ENCODE measurements around the gene RIT2.
"Not testable (repeated sequence)": the region's sequence is repeated elsewhere in the genome, so short reads cannot be mapped to it uniquely, and the experiment has no call there.

Gene RIT2

DNA sequence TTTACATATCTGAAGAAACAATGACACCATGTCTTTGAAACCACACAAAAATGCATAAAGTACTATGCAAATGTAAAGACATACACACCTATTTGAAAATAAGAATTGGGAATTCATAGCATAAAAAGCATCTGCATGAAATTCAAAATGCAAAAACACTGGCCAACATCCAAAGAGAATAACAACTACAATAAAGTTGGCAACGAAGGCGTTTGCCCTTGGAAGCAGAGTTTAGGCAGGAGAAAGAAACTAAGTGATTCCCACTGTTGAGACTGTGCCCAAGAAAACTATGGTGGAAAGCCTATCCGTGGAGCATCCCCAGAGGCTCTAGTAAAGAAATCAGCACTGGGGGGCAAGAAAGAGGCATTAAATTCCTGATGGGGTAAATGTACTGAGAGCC lies 292.8 kb downstream of the RIT2 start:
- no peak for FAIRE-seq

DNA sequence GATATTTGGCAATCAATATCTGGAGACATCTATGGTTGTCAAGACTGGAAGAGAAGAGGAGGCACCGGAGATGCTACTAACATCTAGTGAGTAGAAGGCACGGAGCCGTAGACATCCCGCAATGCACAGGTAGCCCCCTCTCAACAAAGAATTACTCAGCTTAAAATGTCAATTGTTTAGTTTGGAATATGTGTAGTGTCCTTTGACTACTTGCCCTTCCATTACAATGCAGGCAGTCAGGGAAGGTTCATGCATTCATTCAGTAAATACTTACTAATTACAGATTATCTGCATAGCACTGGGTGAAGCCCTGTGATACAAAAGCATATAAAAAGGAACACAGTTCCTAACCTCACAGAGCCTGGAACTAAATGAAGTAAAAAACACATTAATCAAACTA lies 294.0 kb downstream of the RIT2 start:
- FAIRE-seq = no peak

DNA sequence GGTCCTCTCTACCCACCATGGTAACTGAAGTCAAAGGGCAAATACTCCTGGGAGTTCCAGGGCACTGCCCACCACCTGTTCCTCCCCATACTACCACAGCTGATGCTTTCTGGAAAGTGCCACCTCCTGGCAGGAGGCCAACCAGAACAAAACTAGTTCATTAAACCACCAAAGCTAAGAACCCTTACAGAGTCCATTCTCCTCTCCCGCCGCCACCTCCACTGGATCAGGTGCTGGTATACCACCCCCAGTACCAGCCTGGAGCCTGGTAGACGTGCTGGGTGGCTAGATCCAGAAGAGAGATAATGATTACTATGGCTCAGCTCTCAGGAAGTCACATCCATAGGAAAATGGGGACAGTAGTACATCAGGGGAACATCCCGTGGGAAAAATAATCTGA lies 300.9 kb downstream of the RIT2 start:
- FAIRE-seq = no peak

DNA sequence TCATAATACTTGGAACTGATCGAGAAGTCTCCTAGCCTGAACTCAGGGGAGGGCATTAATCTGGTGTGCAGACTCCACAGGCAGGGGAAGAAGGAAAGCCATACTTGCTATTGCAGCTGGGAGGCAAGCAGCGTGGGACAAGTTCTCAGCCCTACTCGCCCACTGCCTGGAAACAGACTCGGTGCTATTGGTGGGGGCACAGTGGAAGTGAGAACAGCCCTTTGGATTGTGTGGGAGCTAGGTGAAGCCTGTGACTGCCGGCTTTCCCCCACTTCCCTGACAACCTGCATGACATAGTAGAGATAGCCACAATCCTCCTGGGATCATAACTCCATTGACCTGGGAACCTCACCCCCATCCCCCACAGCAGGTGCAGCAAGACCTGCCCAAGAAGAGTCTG lies 301.3 kb downstream of the RIT2 start:
- FAIRE-seq = no peak

DNA sequence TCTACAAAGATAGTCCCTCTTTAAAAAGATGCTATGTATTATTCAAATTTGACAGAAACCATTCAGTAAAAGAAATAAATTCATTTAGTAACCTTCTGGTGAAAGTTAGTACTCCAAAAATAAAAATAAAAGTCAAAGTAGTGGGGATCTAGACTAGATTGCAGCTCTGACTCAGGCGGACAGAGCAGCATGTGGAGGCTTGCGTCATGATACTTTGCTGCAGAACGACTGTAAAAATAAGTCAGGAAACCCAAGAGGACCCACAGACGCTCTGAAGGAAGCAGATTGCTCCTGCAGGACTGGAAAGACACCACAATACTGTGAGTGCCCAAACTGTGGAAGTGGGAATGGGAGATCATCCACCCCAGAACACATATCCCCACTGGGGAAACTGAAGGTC lies 301.9 kb downstream of the RIT2 start:
- FAIRE-seq = no peak

DNA sequence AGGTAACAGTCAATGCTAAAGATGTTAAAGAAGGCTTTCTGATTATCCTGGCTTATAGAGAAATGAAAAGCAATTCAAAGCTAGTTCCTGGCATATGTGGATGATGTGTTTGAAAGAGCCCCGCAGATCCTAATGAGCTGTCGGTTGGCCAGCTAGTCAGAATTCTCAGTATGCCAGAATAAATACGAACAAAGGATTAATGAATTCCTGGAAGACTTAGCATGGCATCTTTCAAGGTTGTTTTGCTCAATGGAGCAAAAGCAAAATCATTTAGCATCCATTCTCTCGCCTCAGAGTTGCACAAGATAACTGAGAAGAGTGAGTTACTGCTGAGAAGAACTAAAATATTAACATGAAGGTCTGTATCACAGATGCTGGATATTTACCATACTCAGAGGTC lies 307.6 kb downstream of the RIT2 start:
- no peak for FAIRE-seq

DNA sequence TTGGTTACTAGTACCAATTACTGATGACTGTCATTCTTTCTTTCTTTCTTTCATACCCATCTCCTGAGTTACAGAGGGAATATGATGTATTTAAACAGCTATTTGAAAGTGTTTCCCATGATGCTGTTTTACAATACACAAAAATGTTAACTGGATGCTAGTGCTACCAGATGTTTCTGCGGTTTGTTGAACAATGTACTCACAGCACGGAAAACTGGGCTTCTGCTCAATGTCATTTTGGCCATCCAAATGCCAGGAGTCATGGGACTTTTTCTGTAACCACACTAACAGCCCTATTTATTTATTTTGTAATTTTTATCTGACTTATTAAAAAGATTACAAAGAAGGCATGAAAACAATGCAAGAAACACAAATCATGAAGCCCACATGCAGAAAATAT lies 313.8 kb downstream of the RIT2 start:
- FAIRE-seq = no peak

DNA sequence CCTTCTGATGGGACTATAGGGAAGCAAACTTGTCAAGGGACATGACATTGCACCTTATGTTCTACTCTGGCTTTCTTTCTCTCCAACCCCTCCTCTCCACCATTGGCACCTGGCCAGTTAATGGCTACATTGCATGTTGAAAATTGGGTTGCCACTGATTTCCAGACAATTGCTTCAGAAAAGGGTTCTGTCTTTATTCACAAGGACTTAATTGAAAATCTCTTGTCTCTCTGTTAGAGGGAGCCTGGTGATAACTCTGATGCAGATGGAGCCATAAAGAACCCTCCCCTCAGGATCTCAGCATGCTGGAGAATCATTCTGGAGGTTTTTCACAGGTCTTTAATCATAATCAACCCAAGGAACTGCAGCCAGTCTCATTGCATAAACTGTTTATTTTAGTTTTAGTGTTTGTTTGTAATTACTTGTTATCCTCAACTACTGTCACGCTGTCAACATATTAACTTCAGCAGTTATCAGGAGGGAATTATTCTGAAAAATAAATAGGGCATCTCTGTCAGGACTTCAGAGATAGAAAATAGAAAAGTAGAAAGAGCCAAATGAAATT lies 316.8 kb downstream of the RIT2 start:
- no peak for FAIRE-seq

DNA sequence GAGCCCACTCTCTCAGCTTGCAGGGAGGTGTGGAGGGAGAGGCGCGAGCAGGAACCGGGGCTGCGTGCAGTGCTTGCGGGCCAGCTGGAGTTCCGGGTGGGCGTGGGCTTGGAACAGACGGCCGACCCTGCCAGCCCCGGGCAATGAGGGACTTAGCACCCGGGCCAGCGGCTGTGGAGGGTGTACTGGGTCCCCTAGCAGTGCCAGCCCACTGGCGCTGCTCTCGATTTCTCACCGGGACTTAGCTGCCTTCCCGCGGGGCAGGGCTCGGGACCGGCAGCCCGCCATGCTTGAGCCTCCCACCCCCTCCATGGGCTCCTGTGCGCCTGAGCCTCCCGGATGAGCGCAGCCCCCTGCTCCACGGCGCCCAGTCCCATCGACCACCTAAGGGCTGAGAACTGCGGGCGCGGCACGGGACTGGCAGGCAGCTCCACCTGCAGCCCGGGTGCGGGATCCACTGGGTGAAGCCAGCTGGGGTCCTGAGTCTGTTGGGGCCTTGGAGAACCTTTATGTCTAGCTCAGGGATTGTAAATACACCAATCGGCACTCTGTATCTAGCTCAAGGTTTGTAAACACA lies 320.2 kb downstream of the RIT2 start:
- FAIRE-seq = not testable (repeated sequence)

DNA sequence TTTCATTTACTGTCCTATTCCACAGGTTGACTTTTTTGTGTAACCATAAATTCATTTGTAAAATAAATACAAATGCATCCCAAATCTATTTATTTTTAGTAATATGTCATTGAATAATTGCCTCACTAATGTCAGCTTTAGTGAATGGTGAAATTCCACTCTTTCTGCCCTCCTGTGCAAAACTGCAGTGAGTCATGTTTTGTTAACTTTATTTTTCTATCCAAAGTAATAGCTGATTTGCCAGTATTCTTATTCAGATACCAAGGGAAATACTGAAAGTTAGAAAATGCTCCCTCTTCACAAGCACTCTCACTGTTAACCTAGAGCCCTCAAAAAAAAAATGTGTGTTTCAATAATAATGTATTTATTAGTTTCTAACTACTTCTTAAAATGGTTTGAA lies 322.8 kb downstream of the RIT2 start:
- no peak for FAIRE-seq

DNA sequence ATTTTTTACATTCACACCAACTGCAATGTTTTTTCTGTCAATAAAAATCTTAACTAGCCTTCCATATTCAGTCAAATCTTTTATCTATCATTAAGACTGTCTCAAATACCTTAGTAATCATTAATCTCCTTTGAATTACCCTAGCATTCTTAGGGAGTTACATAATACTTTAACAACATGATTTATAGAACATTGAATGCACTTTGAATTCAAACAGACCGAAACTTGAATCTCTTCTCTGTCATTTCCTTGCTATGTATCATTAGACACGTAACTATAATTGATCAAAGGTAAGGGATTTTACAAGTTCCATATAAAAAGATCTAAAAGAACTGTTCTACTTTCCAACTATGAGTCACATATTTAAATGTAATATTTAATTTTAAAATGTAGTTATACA lies 330.9 kb downstream of the RIT2 start:
- no peak for FAIRE-seq

DNA sequence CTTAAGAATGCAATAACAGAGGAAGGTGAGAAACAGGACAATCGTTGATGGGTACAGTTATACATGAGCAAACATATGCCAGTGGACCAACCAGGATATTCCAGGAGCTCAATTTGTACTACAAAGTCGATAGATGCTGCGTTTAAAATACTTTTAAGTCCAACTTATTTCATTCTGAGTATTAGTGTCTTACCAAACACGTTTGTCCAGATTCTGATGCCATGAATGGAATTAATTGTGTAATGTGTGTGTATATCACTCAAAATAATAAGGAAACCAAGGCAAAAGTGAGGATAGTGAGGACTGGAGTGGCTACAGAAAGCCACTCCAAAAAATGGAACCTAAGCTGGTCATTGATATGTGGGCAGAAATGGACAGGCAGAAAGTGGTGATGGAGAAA lies 332.6 kb downstream of the RIT2 start:
- no peak for FAIRE-seq

DNA sequence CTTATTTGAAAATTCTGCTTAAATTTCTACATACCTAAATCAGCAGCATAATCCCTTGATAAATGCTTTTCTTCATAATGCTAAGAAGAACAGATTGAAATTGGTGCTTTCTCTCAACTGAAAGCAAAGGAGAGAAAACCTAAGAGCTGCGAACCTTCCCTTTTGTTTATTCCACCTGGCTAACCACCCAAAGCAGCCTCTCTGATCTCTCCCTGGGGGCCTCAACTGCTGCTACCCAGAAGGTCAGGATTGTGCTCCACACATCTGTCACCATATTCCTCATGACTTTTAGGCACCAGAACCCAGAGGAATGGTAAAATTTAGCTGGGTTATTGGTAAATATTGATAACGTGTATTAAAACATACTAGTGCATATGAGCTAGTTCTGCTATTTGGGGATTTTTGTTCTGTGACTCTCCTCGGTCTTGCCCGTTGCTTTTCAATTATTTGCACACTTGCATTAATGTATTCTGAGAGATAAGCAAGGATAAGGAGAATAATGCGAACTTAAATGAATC lies 334.1 kb downstream of the RIT2 start:
- no peak for FAIRE-seq

DNA sequence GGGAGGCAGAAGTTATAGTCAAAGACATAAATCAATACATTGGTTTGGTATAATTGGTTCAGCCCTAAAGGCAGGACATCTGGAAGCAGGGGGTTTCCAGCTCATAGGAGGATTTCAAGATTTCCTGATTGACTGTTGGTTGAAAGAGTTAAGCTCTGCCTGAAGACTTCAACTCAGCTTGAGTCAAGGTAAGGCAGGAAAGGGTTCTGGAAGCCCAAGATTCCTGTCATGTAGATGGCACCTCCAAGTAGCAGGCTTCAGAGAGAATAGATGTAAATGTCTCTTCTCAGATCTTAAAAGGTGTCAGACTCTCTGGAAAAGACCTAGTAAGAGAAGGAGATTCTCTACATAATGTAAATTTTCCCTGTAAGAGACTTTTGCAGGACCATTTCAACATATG lies 335.3 kb downstream of the RIT2 start:
- no peak for FAIRE-seq

DNA sequence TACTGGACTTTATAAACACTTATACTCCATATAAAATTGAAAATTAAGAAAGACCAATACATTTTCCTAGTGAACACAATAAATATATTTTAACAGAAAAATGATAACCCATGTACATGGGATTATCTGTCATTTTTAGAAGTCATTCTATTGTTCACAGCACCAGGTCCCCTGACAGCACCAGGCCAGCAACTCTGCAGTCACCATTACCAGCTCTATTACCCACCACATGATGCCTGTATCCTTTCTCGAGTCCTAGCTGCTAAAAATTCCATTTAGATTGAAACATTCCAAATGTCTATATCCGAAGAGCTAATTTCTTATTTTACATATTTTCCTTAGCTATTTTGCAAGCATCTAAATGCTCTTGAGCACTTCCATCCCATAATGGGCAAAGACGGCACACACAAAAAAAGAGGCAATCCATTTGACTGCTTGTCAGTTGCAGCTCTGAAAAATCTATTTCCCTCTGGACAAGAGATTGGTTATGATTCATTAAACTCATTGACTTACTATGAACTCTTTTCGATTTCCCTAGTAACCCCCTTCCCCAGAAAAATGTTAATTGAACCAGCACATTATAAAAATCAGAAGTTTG lies 336.9 kb downstream of the RIT2 start:
- no peak for FAIRE-seq

DNA sequence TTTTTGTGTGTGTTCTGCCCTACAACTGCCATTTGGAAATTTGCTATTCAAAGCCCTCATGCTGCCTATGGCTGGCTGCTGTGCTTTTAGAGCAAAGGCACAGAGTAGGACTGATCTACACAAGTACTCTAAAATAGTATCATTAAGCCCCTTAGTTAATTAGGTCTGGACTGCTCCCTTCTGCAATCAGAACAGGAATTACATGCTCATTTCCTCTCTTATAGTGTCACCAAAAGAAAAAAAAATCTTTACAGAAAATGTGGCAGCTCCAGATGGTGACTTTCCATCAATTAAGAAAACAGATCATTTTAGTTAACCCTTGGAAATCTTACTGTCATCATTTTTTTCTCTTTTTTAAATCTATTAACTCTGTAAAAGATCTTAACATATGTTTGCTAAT lies 337.5 kb downstream of the RIT2 start:
- no peak for FAIRE-seq

DNA sequence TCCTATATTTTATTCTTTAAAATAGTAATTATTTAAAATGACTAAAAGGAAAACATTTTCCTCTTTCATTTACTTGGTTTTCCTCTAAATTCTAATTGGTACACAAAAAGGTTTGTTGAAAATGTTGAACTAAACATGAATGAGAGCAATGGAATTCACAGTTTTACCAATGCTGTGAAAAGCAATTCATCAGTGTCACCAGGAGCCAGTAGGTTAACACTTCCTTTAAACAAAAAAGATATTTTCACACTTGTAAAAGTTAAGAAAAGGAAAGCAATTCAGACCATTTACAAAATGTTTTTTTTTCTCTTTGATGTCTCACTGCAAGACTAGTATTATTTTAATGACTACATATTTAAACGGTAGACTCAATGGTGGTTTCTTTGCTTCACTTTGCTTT lies 341.6 kb downstream of the RIT2 start:
- no peak for FAIRE-seq

DNA sequence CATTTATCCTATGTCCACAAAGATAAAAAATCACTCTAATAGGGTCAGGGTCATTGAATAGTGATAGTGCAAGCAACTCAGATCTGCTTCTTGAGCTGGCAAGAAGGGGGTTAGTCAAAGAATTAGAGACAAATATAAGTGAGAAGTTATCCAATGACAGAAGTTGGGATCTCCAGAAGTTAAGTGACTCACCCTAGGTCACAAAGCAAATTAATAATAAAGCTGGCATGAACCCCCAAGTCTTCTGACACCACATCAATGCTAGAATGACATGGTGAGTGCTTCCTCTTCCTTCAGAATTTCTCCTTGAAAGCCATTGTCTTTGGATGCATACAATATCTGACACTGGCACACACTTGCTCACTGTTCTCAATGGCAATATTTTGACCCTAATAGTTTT lies 343.5 kb downstream of the RIT2 start:
- FAIRE-seq = no peak

DNA sequence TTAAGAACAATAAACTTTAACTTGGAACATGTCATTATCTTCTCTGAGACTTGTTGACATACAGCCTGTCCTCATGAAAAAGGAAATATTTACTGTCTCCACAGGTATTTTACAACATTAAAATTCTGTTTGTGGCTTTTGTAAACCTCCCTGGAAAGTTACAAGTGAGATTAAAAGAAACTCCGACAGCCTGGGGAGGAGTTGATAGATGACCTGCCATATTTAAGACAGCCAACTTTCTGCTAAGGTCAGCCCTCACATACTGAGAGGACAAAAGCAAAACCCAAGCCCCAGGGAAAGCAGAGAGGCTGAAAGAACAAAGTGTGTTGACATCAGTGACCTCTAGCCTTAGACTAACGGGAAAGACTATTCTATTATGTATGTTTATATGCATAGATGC lies 350.2 kb downstream of the RIT2 start:
- FAIRE-seq = no peak

DNA sequence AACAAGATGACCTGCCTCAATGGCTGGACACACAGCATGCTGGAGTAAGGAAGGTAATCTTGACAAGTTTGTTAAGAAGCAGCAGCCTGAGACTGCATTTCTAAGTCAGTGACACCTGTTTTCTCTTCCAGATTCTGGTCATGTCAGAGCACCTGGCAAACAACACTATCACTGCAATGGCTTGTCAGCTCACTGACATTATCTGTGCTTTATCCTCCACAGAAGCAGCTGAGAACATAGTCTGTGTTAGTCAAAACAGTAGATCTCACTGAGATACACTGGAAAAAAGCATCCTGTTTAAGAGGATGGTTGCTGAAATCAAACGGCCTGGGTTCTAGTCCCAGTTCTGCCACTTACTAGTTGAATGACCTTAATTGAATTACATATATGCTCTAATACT lies 355.2 kb downstream of the RIT2 start:
- no peak for FAIRE-seq

DNA sequence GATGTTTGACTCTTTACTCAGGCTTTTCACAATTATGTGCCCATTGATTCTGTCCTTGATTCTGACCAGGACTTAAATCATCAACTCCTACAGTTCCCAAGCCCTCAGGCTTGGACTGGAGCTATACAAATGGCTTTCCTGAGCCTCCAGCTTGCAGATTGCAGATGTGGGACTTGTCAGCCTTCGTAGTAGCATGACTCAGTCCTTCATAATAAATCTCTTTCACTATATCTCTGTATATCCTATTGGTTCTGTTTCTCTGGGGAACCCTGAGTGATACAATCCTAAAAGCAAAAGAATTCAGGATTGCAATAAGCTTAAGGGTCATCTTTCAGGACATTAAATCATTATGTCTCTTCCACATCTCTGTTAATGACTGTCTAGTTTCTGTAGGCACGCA lies 356.6 kb downstream of the RIT2 start:
- FAIRE-seq = no peak

DNA sequence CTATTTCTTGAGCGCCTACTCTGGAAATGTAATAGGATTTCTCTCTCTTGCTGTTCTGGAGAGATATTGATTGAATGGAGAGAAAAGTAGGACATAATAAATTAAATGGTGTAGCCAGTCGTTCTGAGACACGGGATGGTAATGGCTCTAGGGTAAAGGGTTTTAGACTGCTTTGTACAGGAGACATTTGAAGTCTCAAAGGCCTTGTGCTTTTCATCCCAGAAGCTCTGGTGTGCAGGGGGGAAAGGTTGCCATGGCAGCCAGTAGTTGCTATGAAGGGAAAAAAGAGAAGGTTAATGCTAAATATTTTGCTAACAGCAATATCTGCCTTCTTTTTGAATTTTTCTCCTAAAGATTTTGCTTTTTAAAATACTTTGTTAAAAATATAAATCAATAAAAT lies 359.3 kb downstream of the RIT2 start:
- no peak for FAIRE-seq

DNA sequence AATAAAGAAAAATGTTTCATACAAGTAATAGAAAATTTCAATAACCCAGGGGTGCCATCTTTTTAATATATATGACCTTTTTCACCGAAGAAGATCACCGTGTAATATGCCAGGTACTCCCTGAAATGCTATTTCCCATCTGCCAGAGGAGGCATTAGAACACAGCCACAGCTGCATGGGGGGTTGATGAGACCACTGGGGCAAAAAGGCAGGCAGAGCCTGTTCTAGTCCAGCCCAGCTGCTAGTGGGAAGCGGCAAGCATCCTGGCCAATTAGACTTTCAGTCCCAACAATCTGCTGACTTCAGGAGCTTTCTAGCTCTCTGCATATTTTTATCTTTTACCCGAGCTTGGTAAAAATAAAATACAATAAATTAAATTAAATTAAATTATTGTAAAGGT lies 362.6 kb downstream of the RIT2 start:
- FAIRE-seq = no peak

DNA sequence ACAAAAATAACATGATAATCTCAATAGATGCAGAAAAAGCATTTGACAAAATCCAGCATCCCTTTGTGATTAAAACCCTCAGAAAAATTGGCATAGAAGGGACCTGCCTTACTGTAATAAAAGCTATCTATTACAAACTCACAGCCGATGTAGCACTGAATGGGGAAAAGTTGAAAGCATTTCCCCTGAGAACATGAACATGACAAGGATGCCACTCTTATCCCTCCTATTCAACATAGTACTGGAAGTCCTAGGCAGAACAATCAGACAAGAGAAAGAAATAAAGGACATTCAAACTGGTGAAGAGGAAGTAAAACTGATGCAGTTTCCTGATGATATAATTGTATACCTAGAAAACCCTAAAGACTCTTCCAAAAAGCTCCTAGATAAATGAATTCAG lies 368.7 kb downstream of the RIT2 start:
- no peak for FAIRE-seq

DNA sequence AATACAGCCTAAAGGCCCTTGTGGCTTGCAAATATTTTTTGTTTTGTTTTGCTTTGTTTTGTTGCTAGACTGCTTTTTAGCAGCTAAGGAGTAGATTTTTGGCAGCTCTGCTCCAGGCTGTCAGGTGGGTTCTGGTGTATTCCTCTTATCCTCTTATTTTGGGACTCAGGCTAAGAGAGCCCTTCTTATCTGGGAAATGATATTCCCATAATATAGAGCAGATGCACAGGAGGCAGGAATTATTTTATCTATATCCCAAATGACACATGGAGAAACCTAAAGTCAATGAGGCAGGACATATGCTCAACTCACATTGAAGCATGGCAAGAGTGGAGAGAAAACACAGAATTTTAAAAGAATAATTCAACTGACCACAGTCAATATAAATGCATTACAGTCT lies 369.6 kb downstream of the RIT2 start:
- no peak for FAIRE-seq

Data from G401.6 (cell line).